Right atrium auricular region (tissue), 2 donors: ENCODE results near the gene KBTBD4. TPM values are rescaled to one million over a fixed set of nuclear protein-coding genes. Genes with fewer than 3 reads are reported as not detected.
A peak's percentile ranks its signal among the peaks of the same experiment; 100 is the strongest.
"Not testable (repeated sequence)": the region's sequence is repeated elsewhere in the genome, so short reads cannot be mapped to it uniquely, and the experiment has no call there.

Experiments used
- DNase-seq: peaks from one replicate; pipeline ENCODE4 v3.0.0-alpha.2; 2019; ENCODE audit warnings: low spot score
- H3K27ac ChIP-seq, 2 donors: fragments of 200-600 bp; sonication (generic); 1 replicate in 1 of 2; 2 replicates in 1 of 2; pipeline ENCODE4 v1.5.1; 2016 to 2019
- H3K27me3 ChIP-seq, 2 donors: fragments of 200-600 bp; sonication (generic); one replicate each; pipeline versions ENCODE4 v1.5.1 to v1.6.0; 2017 to 2019
- H3K36me3 ChIP-seq: fragments of 200-600 bp; sonication (generic); one replicate; pipeline ENCODE4 v1.5.1; 2016
- H3K4me1 ChIP-seq, 2 donors: fragments of 200-600 bp; sonication (generic); one replicate each; pipeline versions ENCODE4 v1.5.1 to v1.6.0; 2017 to 2019
- H3K4me3 ChIP-seq, 2 donors: fragments of 200-600 bp; sonication (generic); 1 replicate in 1 of 2; 2 replicates in 1 of 2; pipeline ENCODE4 v1.5.1; 2017 to 2019; ENCODE audit warnings: mild to moderate bottlenecking in 1 of 2, moderate library complexity in 1 of 2
- H3K9me3 ChIP-seq, 2 donors: fragments of 200-600 bp; sonication (generic); one replicate each; pipeline ENCODE4 v1.5.1; 2019
- CTCF ChIP-seq, 2 donors: fragments of 200-600 bp; sonication (generic); IDR thresholded peaks; one replicate each; pipeline ENCODE4 v1.5.1; 2019; ENCODE audit warnings: antibody characterized with exemption in 2 of 2
- total RNA-seq, 2 donors: library from RNA; depleted of rRNA; stranded (reverse); fragments of >200 nt; gene quantifications; one replicate each; pipeline ENCODE4 v1.1.0, GENCODE V29; 2016

KBTBD4 gene
- total RNA-seq, 2 donors from 2014 or later, result 11.7 to 21.7 TPM

GRCh38 chr11:47553406-47553743 is 25.4 kb downstream of the KBTBD4 start:
- H3K27me3 ChIP-seq, result no peaks in the 10 kb centered on the region
- peaks cover 0 to 24% of the 10 kb centered on the region in 2 donors for H3K4me1 ChIP-seq
- H3K36me3 ChIP-seq, result no peaks in the 10 kb centered on the region
- peak; percentile 60 for DNase-seq
- H3K4me3 ChIP-seq, result peak overlapping the region; percentile 96 to 97
- TF ChIP-seq CTCF (IDR thresholded peaks at IDR 0.05), result peak in 1 of 2 donors; percentile 10
- H3K9me3 ChIP-seq, result no peaks in the 10 kb centered on the region
- H3K27ac ChIP-seq, result peak overlapping the region; percentile 94 to 95

GRCh38 chr11:47552566-47553405 is 26.0 kb downstream of the KBTBD4 start, which contains the start of gene CELF1:
Gene CELF1, minus strand, starts transcription at chr11:47553132. Its CDS starts 53,609 bp downstream, at chr11:47499523.
- Histone ChIP-seq H3K4me3 (peak within 1 kb of the TSS; percentile 96 to 97), H3K4me1 (peaks cover 0 to 24% of the 10 kb centered on the region in 2 donors), H3K27me3 (no peaks in the 10 kb centered on the region), H3K36me3 (no peaks in the 10 kb centered on the region), H3K9me3 (no peaks in the 10 kb centered on the region), H3K27ac (peak within 1 kb of the TSS; percentile 94 to 95)
- TF ChIP-seq CTCF (IDR thresholded peaks at IDR 0.05), result peak; percentile 98
- peak; percentile 89 for DNase-seq

- Histone ChIP-seq H3K4me1 (peaks cover 0 to 24% of the 10 kb centered on the region in 2 donors), H3K4me3 (peak overlapping the region; percentile 96 to 97), H3K27ac (peak overlapping the region; percentile 94 to 95), H3K36me3 (no peaks in the 10 kb centered on the region), H3K27me3 (no peaks in the 10 kb centered on the region), H3K9me3 (no peaks in the 10 kb centered on the region)
- no peak for TF ChIP-seq CTCF (IDR thresholded peaks at IDR 0.05)
- no peak for DNase-seq
Observed at GRCh38 chr11:47552056-47552565, 26.7 kb downstream of the KBTBD4 start.

- Histone ChIP-seq H3K9me3 (no peaks in the 10 kb centered on the region), H3K27me3 (no peaks in the 10 kb centered on the region), H3K4me1 (peaks cover 0 to 24% of the 10 kb centered on the region in 2 donors), H3K4me3 (peak overlapping the region in 1 of 2 donors; percentile 96), H3K36me3 (no peaks in the 10 kb centered on the region), H3K27ac (no peak overlapping the region)
- no peak for DNase-seq
- no peak for TF ChIP-seq CTCF (IDR thresholded peaks at IDR 0.05)
Observed at GRCh38 chr11:47551086-47551485, 27.7 kb downstream of the KBTBD4 start.

GRCh38 chr11:47550288-47551047 is 28.3 kb downstream of the KBTBD4 start:
- Histone ChIP-seq H3K9me3 (no peaks in the 10 kb centered on the region), H3K36me3 (no peaks in the 10 kb centered on the region), H3K4me1 (peaks cover 0 to 24% of the 10 kb centered on the region in 2 donors), H3K4me3 (no peak overlapping the region), H3K27ac (no peak overlapping the region), H3K27me3 (no peaks in the 10 kb centered on the region)
- no peak for TF ChIP-seq CTCF (IDR thresholded peaks at IDR 0.05)
- DNase-seq, result no peak

GRCh38 chr11:47546274-47546673 is 32.5 kb downstream of the KBTBD4 start:
- peaks cover 0 to 16% of the 10 kb centered on the region in 2 donors for H3K4me1 ChIP-seq

More at GRCh38 chr11:47546274-47546673, 32.5 kb downstream of the KBTBD4 start:
- not testable (repeated sequence) for H3K4me3 ChIP-seq, H3K27ac ChIP-seq, H3K9me3 ChIP-seq, H3K36me3 ChIP-seq, H3K27me3 ChIP-seq, DNase-seq
